ENCODE results near the gene CAPZA1.
"Not testable (repeated sequence)": the region's sequence is repeated elsewhere in the genome, so short reads cannot be mapped to it uniquely, and the experiment has no call there.

CAPZA1 gene

GRCh38 chr1:112614460-112615065, 5.1 kb upstream of the CAPZA1 start:
- DNase-seq (ENCODE audit: low read depth) = no peak
- no peak overlapping the region for H3K4me3 ChIP-seq (ENCODE audit: low read depth, low read length)
- TF ChIP-seq CTCF (IDR thresholded peaks at IDR 0.05; ENCODE audit: control insufficient read depth, extremely low read depth, insufficient read depth) = peak; percentile 59

GRCh38 chr1:112618114-112618720, 1.4 kb upstream of the CAPZA1 start:
- H3K4me3 ChIP-seq (ENCODE audit: low read depth, low read length) = peak overlapping the region; percentile 100
- no peak for TF ChIP-seq CTCF (IDR thresholded peaks at IDR 0.05; ENCODE audit: control insufficient read depth, extremely low read depth, insufficient read depth)
- DNase-seq (ENCODE audit: low read depth) = no peak

DNA sequence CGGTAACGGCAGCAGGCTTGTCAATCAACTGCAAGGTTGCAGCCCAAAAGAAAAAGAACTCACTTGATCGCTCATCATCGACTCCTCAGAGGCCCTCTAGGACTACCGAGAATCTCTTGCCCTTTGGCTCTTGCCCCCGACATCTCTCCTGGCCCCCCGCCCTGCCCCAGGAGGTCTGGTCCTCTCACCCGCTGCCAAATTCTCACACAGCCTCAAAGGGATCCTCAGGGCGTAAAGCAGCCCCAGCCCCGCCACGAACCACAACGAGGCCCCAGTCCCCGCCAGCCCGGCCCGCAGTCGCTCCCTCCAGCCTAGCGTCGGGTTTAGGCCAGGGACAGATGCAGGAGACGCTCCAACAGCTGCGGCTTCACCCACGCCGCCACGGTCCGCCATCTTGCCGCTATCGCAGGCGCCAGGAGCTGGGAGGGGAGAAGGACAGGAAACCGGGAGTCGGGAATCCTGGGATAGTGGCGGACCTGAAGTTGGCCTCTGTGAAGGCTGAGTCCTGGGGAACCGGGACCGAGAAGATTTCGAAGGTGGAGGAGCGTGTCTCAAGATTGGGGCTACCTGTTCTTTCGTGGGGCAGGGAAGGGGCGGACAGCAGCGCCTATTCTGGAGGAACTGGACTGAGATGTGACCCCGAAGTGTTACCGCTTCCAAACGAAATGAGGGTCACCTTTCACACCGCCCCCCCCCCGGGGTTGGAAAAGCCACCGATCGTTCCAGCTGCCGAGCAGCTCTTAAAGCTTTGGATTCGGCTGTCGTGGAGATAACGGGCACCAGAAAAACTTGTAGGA, 713 bp upstream of the CAPZA1 start, which contains the start of gene ST7L:
Gene ST7L, minus strand, starts transcription at position 421 of the 797 bp plus-strand sequence. Its CDS starts 28 bp downstream, at position 393.
- no peak for DNase-seq (ENCODE audit: low read depth)
- peak within 1 kb of the TSS; percentile 100 for H3K4me3 ChIP-seq (ENCODE audit: low read depth, low read length)
- no peak for TF ChIP-seq CTCF (IDR thresholded peaks at IDR 0.05; ENCODE audit: control insufficient read depth, extremely low read depth, insufficient read depth)

DNA sequence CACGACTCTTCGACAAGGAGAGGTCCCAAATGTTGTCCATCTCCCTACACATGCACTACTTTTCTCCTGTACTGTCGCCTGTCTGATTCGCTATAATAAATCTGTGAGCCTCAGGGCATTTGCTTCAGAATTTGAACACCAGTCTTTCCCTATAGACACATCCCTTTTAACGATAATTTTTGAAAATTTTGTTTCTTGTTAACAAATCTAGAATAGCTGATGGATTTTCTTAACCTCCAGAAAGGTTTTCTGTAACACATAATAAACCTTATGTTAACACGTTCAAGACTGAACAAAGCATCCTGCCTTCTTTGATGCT, 704 bp downstream of the CAPZA1 start:
- no peak for TF ChIP-seq CTCF (IDR thresholded peaks at IDR 0.05; ENCODE audit: control insufficient read depth, extremely low read depth, insufficient read depth)
- H3K4me3 ChIP-seq (ENCODE audit: low read depth, low read length) = peak overlapping the region; percentile 100
- DNase-seq (ENCODE audit: low read depth) = no peak

DNA sequence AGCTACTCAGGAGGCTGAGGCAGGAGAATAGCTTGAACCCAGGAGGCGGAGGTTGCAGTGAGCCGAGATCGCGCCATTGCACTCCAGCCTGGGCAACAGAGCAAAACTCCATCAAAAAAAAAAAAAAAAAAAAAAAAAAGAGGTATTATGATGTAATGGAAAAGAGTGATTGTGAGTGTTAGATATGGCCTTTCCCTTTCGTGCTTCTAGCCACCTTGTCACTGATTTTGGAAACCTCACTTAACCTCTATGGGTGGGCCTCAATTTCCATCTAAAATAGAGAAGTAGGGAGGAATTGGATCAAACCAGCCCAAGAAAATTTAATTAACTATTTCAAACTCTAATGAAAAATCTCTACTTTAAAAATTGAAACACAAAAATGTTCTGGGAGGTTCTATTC, 4.9 kb downstream of the CAPZA1 start:
- DNase-seq (ENCODE audit: low read depth); H3K4me3 ChIP-seq (ENCODE audit: low read depth, low read length): not testable (repeated sequence)

GRCh38 chr1:112625696-112626095, 6.1 kb downstream of the CAPZA1 start:
- no peak for DNase-seq (ENCODE audit: low read depth)
- no peak for TF ChIP-seq CTCF (IDR thresholded peaks at IDR 0.05; ENCODE audit: control insufficient read depth, extremely low read depth, insufficient read depth)
- H3K4me3 ChIP-seq (ENCODE audit: low read depth, low read length) = no peak overlapping the region

DNA sequence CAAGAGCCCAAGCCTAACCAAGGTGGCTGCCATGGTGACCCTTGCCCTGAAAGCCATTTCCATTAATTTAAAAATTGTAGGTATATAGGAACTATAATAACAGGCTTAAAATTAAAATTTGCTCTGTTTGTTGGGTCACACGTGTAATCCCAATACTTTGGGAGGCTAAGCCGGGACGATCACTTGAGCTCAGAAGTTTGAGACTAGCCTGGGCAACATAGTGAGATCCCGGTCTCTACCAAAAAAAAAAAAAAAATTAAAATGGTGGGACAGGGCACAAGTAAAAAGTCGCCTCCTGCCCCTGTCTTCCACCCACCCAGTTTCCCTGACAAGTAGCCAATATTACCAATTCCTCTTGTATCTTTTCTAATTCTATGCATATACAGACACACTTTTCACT, 6.6 kb downstream of the CAPZA1 start:
- no peak for TF ChIP-seq CTCF (IDR thresholded peaks at IDR 0.05; ENCODE audit: control insufficient read depth, extremely low read depth, insufficient read depth)
- no peak for DNase-seq (ENCODE audit: low read depth)

More for the DNA sequence above, 6.6 kb downstream of the CAPZA1 start:
- no peak overlapping the region for H3K4me3 ChIP-seq (ENCODE audit: low read depth, low read length)

All from LNCaP clone FGC (cell line).